Osteocyte (in vitro differentiated cells): ENCODE measurements around the gene FBXO9. TPM values are rescaled to one million over a fixed set of nuclear protein-coding genes. Genes with fewer than 3 reads are reported as not detected.

Experiments
- DNase-seq: peaks from one replicate; pipeline ENCODE4 v3.0.0; 2021; ENCODE audit warnings: mixed read lengths; ENCODE audit not compliant: unreplicated experiment; ENCODE audit errors: extremely low spot score
- H3K27ac Mint-ChIP-seq: one replicate; pipeline ENCODE4 v1.8.0; 2021; ENCODE audit warnings: mild to moderate bottlenecking, mixed read lengths; ENCODE audit not compliant: unreplicated experiment
- H3K27me3 Mint-ChIP-seq: one replicate; pipeline ENCODE4 v1.8.0; 2021; ENCODE audit warnings: mixed read lengths; ENCODE audit not compliant: unreplicated experiment
- H3K36me3 Mint-ChIP-seq: one replicate; pipeline ENCODE4 v1.8.0; 2021; ENCODE audit warnings: mixed read lengths; ENCODE audit not compliant: unreplicated experiment
- H3K4me1 Mint-ChIP-seq: one replicate; pipeline ENCODE4 v1.8.0; 2021; ENCODE audit warnings: mixed read lengths; ENCODE audit not compliant: unreplicated experiment
- H3K4me3 Mint-ChIP-seq: one replicate; pipeline ENCODE4 v1.8.0; 2021; ENCODE audit warnings: mild to moderate bottlenecking, moderate library complexity, mixed read lengths; ENCODE audit not compliant: unreplicated experiment
- H3K9me3 Mint-ChIP-seq: one replicate; pipeline ENCODE4 v1.8.0; 2021; ENCODE audit warnings: mixed read lengths; ENCODE audit not compliant: unreplicated experiment
- CTCF ChIP-seq: fragments of 200-600 bp; sonication (generic); IDR thresholded peaks from 2 replicates; pipeline ENCODE4 v1.5.0; 2021; ENCODE audit warnings: antibody characterized with exemption, mild to moderate bottlenecking, moderate library complexity
- total RNA-seq: library from RNA; stranded (reverse); gene quantifications from 2 replicates; pipeline ENCODE4 v1.2.1, GENCODE V29; 2021

The FBXO9 gene
- total RNA-seq, 1 donor from 2014 or later: 74.8 TPM

- no peak overlapping the region for H3K27ac Mint-ChIP-seq
Measured at GRCh38 chr6:53144802-53145201, 79.6 kb downstream of the FBXO9 start.

GRCh38 chr6:53148684-53149083, 83.5 kb downstream of the FBXO9 start, which contains the start of gene GCM1:
TSS of gene GCM1 (minus strand) at chr6:53148841. CDS start at chr6:53145632, 3,209 bp downstream.
- DNase-seq: no peak
- H3K9me3 Mint-ChIP-seq: no peaks in the 10 kb centered on the region
- no peak within 1 kb of the TSS for H3K4me3 Mint-ChIP-seq
- peaks cover 22% of the 10 kb centered on the region for H3K27me3 Mint-ChIP-seq
- no peak for TF ChIP-seq CTCF
- H3K4me1 Mint-ChIP-seq: no peaks in the 10 kb centered on the region
- no peaks in the 10 kb centered on the region for H3K36me3 Mint-ChIP-seq
- H3K27ac Mint-ChIP-seq: no peak within 1 kb of the TSS

More at GRCh38 chr6:53144802-53145201, 79.6 kb downstream of the FBXO9 start:
- DNase-seq: no peak
- Mint-ChIP-seq H3K27me3 (peaks cover 37% of the 10 kb centered on the region), H3K4me3 (no peak overlapping the region), H3K36me3 (no peaks in the 10 kb centered on the region), H3K4me1 (no peaks in the 10 kb centered on the region), H3K9me3 (no peaks in the 10 kb centered on the region)
- no peak for TF ChIP-seq CTCF

Other genes starting within 250 kb of the FBXO9 start
- gene GSTA5, start 224.6 kb upstream of the FBXO9 start, total RNA-seq: not detected in 2 replicates
- not detected in 2 replicates for gene GSTA3, start 155.7 kb upstream of the FBXO9 start, total RNA-seq
- 45.3 and 46.4 TPM in 2 replicates for gene GSTA4, start 70.1 kb upstream of the FBXO9 start, total RNA-seq
- 14.7 and 15.0 TPM in 2 replicates for gene CILK1, start 3.6 kb upstream of the FBXO9 start, total RNA-seq
- gene GCM1, start 83.4 kb downstream of the FBXO9 start, total RNA-seq: not detected in 2 replicates